SK-N-DZ (cell line): ENCODE data around the gene MED15.

Source experiments
- DNase-seq: peaks from one replicate; pipeline ENCODE4 v3.0.0-alpha.2; 2015; ENCODE audit warnings: low spot score

MED15 gene

GRCh38 chr22:20569059-20570058 lies 61.9 kb downstream of the MED15 start:
- no peak for DNase-seq

- no peak for DNase-seq
Observed at GRCh38 chr22:20571078-20571503, 63.7 kb downstream of the MED15 start.

- DNase-seq: no peak
Observed at GRCh38 chr22:20571531-20572007, 64.2 kb downstream of the MED15 start.

- DNase-seq: no peak
Observed at GRCh38 chr22:20572132-20572802, 64.9 kb downstream of the MED15 start.

- DNase-seq: no peak
Observed at GRCh38 chr22:20573176-20573832, 65.9 kb downstream of the MED15 start.

GRCh38 chr22:20573833-20574615 lies 66.6 kb downstream of the MED15 start:
- no peak for DNase-seq

GRCh38 chr22:20574920-20575353 lies 67.5 kb downstream of the MED15 start:
- DNase-seq: no peak

GRCh38 chr22:20575724-20576444 lies 68.5 kb downstream of the MED15 start:
- no peak for DNase-seq

- no peak for DNase-seq
Observed at GRCh38 chr22:20576445-20576816, 69.0 kb downstream of the MED15 start.

- no peak for DNase-seq
Observed at GRCh38 chr22:20577045-20577444, 69.6 kb downstream of the MED15 start.

GRCh38 chr22:20577549-20577975 lies 70.2 kb downstream of the MED15 start:
- no peak for DNase-seq

GRCh38 chr22:20578192-20578591 lies 70.8 kb downstream of the MED15 start:
- DNase-seq: no peak

- DNase-seq: no peak
Observed at GRCh38 chr22:20578707-20579106, 71.3 kb downstream of the MED15 start.

- no peak for DNase-seq
Observed at GRCh38 chr22:20579273-20580120, 72.1 kb downstream of the MED15 start.

GRCh38 chr22:20580179-20580578 lies 72.8 kb downstream of the MED15 start:
- DNase-seq: no peak

GRCh38 chr22:20580611-20581502 lies 73.4 kb downstream of the MED15 start:
- no peak for DNase-seq

GRCh38 chr22:20581503-20582170 lies 74.2 kb downstream of the MED15 start:
- no peak for DNase-seq

GRCh38 chr22:20582171-20582511 lies 74.7 kb downstream of the MED15 start:
- DNase-seq: no peak
